Gastroesophageal sphincter (tissue), 3 donors: ENCODE results near the gene APBB1IP.
"Not testable (repeated sequence)": the region's sequence is repeated elsewhere in the genome, so short reads cannot be mapped to it uniquely, and the experiment has no call there.

ENCODE experiments used
- CTCF ChIP-seq, 4 experiments: fragments of 200-600 bp in 2 of 4; fragments of 450-650 bp in 2 of 4; sonication (generic) in 1 of 4; IDR thresholded peaks; one replicate each; pipeline ENCODE4 v1.5.1; 2017 to 2019; ENCODE audit warnings: antibody characterized with exemption in 4 of 4, mild to moderate bottlenecking in 2 of 4, moderate library complexity in 2 of 4
- POLR2A ChIP-seq, 2 donors: fragments of 450-650 bp; IDR thresholded peaks; one replicate each; pipeline ENCODE4 v1.6.1; 2017; ENCODE audit warnings: antibody characterized with exemption in 2 of 2, mild to moderate bottlenecking in 2 of 2, moderate library complexity in 1 of 2
- POLR2AphosphoS5 ChIP-seq: sonication (generic); formaldehyde crosslinking; IDR thresholded peaks from one replicate; pipeline ENCODE4 v1.6.1; 2017; ENCODE audit warnings: antibody characterized with exemption

DNA sequence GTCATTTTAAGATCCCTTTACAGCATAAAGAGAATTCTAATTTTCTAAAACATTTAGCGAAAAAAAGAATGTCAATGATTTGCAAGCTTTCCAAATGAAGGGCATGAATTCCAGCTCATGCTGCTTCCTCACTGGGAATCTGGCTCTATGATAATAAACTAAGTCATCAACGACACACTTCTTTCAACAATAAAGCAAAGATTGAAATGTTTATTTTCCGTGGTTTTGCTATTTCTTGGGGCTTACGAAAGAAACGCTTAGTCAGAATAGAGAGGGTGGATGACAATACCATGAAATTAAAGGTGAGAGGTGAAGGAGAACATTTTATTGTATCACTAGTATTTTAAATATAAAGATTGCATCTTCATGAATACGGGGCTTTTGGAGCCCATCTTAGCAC is 140.2 kb downstream of the APBB1IP start:
- TF ChIP-seq CTCF (IDR thresholded peaks at IDR 0.05); POLR2AphosphoS5; POLR2A (IDR thresholded peaks at IDR 0.05): not testable (repeated sequence)
